H4 (cell line): ENCODE measurements around the gene ETAA1. TPM values are rescaled to one million over a fixed set of nuclear protein-coding genes. Genes with fewer than 3 reads are reported as not detected.

ENCODE experiments used
- DNase-seq: peaks from one replicate; pipeline ENCODE4 v3.0.0-alpha.2; 2015; ENCODE audit warnings: low spot score
- total RNA-seq: library from RNA; depleted of rRNA; stranded (reverse); fragments of >200 nt; shearing (Covaris generic); gene quantifications from 2 replicates; pipeline ENCODE4 v1.2.3, GENCODE V29; 2014; rRNA removed

Gene ETAA1
- 9.9 and 13.0 TPM in 2 replicates for total RNA-seq

DNA sequence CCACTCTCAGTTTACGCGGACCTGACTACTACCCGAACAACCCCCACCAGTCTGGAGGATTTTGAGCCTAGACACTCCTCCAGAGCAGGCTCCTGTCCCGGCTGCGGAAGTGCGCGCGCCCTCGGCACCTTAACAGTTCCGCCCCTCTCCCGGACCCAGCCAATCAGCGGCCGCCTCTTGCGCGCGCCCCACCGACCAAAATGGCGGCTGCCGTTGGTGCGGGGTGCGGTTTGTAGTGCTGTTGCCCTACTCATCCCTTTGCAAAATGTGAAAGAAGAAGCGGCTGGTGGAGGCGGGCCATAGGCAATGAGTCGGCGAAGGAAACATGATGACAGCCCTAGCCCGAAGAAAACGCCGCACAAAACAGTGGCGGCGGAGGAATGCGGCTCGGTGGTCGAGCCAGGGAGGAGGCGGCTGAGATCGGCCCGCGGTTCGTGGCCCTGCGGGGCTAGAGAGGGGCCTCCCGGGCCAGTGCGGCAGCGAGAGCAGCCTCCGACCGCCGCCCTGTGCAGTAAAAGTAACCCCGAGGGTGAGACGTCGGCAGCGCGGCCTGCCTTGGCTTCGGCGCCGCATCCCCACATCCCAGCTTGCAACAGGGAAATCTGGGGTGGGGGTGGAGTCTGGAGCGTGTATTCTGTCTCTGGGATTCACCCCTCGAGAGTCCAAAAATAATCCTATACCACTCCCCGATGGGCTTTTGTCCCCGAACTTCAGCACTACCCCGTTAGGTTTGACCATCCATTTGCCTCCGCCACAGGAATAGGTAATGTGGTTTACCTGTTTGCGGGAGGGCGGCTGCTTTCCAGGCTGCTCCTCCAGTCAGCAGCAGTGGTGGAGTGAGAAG, at the start of gene ETAA1:
Gene ETAA1, plus strand, starts transcription at position 191 of the 844 bp plus-strand sequence. Its CDS starts 116 bp downstream, at position 307.
- DNase-seq, result peak; percentile 84

DNA sequence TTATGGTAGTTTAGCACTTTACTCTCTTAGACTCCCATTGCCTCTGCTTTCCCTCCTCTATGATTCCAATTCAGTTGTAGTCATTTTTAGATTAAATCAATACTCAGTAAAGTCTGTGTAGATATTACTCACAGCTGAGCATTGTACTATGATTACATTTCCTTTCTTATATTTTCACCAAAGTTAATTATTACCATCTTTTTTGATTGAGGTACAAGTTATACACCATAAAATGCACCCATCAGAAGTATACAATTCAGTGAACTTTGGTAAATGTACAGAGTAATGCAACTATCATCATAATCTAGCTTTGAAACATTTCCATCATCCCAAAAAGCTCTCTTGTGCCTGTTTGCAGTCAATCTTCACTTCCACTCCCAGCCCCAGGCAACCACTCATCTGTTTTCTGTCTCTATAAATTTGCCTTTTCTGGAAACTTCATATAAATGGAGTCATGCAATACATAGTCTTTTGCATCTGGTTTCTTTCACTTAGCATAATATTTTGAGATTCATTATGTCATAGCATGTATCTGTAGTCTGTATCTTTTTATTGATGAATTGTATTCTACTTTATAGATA, 30.2 kb upstream of the ETAA1 start:
- DNase-seq, result no peak

DNA sequence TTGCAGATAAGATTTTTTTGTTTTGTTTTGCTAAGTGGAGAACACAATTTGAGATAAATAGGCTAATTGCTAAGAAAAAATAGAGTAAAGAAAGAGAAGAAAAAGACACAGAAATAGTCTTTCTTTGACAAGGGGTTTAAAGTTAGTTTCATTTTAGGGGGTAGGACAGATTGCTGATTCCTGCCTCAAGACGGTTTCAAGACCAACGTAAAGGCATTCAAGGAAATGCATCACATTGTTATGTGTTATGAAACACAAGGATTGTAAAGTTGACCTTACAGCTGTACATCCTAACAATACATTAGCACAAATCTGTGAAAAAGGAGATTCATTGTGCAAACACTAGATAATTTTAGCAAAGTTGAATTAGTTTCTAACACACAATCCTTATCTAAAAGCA, 22.7 kb upstream of the ETAA1 start:
- DNase-seq, result no peak

DNA sequence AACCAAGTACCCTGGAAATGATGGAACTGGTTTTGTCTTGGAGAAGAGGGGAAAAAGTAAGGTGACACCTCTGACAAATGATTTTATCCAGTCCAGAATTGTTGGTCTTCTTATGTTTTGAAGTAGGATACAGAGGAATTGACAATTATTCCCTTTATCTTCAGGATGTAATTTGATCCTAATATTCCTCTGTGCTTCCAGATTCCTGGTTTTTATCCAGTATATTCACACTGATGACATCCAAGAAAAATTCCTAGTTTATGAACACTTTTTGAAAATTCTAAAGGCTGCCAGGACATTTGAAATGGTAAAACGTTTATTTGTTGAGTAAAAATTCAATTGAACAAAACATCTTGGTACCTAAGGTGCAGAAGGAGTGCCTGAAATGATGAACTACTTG, 22.2 kb upstream of the ETAA1 start:
- DNase-seq, result no peak

DNA sequence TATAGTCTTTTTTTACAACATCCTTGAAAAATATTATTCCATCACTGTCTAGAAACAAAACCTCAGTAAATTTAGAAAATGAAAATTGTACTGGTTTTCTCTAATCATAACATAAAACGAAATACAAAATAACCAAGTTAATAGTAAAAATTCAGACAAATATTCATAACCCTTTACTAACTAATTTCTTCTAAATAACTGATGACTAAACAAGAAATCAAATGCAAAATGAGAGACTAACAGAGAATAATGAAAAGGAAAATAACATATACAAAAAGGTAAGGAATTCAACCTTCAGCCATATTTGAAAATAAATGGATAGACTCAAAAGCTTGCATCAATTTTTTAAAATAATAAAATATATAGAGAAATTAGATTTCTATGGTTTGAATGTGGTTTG, 18.6 kb upstream of the ETAA1 start:
- DNase-seq, result no peak

DNA sequence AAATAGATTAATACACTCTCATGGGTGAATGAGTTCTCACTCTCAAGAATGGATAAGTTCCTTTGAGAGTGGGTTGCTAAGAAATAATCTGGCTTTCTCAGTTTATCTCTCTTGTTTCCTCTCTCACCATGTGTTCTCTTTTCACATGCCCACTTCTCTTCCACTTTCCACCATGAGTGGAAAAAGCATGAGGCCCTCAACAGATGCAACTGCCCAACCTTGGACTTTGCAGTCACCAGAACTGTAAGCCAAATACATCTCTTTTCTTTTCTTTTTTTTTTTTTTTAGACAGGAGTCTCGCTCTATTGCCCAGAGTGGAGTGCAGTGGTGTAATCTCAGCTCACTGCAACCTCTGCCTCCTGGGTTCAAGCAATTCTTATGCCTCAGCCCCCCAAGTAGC, 18.1 kb upstream of the ETAA1 start:
- no peak for DNase-seq

DNA sequence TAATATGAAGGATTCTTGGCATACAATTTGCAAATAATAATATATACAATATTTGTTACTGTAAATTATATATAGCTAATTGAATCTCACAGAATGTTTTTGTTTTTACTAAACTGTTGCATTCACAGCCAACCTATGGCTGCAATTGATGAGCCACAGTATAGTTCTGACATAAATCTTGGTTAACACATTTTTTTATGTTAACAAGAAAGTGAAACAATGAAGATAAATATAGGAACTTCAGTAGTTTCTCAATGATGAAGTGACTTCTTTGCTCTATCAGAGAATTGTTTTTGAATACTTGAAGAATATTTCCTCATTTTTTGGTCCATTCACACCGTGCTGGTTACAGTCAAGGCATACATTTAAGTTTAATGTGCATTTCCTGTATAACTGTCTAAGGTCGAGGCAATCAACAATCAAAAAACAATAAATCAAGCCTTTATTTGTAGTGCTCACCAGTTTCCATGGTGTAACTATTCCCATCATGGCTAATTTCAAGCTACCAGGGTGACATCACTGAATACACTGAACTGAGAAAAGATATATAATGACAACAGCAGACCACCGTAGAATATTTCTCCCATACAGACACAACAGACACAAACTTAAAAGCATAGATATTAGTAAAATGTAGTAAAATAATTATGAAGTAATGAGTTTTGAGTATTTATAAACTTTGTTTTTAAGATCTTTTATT, 12.9 kb upstream of the ETAA1 start:
- no peak for DNase-seq

DNA sequence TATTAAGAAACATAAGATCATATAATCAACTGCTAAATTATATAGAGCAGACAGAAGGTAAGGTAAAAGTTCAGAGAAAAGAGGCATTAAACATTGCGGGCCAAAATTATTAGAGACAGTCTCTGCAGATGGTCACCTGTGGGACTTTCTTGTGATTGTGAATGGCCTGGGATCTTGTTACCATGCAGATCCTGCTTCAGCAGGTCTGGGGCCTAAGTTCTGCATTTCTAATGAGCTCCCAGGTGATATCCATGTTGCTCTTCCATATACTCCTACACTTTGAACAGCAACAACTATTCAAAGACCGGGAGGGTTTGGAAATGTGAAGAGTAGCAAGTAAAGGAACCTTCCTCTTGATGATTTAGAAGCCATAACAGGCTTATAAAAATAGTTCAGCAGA, 8.5 kb upstream of the ETAA1 start:
- no peak for DNase-seq

DNA sequence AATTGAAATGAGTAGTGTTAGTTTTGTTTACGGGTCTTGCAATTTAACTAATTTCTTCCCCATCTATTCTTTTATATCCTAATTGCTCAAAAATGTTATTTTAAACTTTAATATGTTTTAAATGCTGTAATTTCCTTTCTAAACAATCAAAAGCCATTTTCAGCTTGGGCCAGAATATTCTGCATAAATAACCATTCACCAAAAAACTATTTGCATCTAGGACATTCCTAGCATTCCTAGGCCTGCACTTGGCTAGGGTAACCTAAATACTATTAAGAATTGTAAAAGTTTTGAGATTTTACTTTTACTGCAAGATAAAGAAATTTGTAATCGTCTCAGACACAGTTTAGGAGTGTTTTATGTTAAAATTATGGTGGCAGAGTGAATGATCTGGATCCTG, 7.8 kb upstream of the ETAA1 start:
- no peak for DNase-seq

DNA sequence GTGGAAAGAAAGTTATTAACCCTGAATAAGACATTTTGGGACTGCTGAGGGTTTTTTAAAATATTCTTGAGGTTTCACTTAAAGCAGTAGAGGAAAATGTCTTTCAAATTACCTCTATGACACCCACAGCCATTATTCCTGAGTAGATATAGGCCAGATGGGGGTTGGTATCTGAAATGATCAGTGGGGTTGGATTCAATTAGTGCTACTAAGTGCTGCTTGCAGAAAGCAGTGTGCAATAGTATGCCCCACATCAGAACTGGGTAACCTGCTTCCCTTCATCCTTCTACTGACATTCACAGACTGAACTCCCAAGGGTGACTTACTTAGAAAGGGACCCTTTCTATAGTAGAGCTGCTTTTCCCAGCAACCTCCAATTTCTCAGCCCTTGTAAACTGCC, 7.3 kb upstream of the ETAA1 start:
- no peak for DNase-seq

DNA sequence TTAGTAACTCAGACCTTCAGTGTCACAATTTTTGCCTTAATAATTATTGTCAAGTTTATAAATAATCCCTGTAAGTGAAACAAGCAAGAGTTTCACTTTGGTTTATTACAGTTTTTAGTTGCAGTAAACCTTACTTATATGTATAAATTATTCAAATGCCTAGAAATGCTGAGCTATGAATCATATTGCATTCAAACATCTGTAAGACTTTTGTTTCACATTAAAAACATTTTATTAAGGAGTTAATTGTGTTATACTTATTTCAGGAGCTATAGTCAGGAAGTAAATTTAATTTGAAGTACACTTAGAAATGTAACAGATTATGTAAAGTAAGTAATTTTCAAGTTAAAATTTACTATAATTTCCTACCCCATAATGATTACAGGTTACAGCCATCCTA, 3.9 kb upstream of the ETAA1 start:
- no peak for DNase-seq

DNA sequence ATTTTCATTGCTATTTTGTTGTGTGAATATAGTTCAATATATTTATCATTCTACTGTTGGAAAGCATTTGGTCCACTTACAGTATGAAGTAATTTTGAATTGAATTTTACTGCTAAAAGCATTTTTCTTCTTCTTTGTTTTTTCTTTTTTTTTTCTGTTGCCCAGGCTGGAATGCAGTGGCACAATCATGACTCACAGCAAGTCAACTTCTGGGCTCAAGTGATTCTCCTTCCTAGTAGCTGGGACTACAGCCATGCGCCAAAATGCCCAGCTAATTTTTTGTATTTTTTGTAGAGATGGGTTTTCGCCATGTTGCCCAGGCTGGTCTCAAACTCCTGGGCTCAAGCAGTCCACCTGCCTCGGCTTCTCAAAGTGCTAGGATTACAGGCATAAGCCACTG, 2.4 kb upstream of the ETAA1 start:
- peak; percentile 37 for DNase-seq

DNA sequence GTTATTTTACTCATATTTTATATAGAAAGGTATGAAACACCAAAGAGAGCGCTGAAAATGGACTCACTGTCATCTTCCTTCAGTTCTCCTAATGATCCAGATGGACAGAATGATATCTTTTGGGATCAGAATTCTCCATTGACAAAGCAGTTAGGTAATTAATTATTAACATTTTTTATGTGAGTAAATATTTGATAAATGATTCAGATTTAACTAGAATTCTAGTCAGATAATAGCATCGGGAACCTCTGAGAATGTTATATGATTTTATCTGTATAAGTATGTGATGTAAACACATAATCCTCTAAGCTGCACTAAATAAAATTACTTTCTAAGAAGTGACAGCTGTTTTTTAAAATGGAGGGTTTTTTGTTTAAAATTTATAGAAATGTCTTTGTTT, 2.0 kb downstream of the ETAA1 start:
- no peak for DNase-seq

DNA sequence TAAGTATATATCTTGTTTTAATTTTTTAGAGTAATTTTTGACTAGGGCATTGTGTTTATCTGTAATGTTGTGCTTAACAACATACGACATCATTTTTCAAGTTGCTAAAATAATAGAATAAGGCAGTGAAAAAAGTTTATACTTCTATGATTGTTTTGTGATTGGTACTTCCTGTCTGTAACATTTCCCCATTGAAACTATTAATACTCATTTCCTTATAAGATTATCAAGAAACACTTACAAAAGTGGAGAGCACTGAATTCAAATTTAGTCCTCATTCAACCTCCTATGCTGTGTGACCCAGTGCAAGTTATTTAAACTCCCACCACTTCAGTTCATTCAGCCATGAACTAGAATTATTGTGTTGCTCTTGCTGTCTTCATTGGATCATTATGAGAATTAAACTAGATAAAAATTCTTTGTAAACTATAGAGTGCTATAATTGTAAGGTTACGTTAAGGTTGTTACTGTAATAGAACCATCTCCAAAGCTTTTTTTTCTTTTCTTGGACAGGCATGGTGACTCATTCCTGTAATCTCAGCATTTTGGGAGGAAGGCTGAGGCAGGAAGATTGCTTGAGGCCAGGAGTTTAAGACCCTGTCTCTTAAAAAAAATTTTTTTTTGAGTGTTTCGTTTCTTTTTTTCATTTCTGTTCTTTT, 2.8 kb downstream of the ETAA1 start:
- DNase-seq, result peak; percentile 21

DNA sequence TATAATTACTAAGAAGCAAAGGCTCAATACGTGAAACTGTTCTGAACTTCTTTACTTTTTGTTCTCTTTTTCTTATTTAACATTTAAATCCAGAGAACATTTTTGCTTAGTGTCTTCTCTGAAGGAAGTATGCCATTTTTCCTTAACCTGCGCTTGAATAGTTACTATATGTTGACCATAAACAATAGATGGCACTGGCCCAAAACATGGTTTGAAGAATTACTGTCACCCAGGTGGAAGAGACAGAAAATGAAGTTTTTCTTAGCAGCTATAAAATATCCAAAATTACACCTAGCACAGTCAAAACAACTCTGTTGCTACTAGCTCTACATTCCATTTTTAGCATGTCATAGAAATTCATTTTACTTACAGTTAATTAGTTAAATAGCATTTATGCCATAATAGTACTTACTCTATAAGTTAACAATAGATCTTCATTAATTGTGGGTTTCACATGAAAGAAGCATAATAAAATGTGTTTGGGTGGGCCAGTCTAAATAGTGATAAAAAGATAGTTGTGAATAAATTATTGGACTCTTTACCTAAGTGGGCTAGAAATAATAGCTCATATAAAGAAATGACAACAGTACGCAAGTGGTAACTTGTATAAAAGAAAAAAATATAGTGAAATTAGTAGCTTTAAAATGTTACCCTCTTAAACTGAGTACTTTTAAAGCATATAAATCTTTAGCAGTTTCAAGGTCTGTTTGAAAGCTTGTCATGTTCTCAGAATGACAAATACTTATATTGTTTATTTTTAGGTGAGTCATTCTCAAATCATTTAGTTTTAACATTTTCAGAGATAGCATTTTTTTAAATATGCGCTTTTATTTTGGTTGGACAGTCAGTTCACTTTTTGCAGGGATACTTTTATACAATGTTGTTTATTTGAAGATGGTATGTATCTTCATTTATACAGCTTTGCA, 3.7 kb downstream of the ETAA1 start:
- DNase-seq, result no peak

DNA sequence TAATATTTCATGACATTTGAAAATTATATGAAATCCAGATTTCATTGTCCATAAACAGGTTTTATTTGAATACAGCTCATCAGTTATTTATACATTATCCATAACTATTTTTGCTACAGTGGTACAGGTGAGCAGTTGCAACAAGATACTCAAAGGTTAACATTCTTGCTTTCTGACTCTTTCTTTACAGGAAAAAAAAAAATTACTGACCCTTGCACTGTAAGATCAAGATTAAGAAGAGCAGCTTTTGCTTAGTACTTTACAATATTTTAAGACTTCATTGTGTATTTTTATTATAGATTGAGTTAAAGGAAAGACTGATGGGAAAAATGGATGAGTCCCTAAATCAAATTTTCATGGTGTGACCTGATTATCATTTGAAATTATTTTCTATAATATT, 11.2 kb downstream of the ETAA1 start:
- no peak for DNase-seq

DNA sequence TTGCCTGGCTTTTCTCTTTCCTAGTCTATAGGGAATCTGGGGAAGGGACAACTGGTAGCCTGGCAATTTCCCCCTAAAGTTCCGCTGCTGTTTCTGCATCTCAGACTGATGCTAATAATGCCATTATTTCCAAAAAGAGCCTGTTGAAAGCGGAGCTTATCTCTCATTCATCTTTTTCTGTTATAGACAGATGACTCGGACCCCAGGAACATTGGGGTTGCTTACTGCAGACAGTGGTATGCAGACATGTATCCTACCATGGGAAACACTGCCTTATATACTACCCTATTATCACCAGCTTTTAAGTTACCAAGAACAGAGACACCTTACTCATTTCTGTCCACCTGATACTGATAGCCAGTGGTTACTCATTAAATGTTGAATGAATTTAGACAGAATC, 15.3 kb downstream of the ETAA1 start:
- no peak for DNase-seq

DNA sequence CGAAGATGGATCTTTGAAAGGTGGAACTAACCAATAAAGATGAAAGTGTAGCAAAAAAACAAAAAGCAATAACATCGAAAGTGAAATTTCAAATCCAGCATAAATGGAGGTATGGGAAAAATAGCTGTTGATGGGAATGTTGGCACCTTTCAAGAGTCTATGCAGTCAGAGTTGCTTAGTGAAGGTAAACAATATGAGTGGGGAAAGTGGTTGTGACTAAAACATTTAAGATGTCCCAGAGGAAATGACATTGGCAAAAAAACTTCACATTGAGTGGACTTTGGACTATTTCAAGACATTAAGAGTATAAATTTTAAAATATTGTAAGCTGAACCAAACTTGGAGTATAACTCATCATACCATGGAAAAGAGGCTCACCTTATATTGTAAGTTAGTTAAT, 17.7 kb downstream of the ETAA1 start:
- no peak for DNase-seq

DNA sequence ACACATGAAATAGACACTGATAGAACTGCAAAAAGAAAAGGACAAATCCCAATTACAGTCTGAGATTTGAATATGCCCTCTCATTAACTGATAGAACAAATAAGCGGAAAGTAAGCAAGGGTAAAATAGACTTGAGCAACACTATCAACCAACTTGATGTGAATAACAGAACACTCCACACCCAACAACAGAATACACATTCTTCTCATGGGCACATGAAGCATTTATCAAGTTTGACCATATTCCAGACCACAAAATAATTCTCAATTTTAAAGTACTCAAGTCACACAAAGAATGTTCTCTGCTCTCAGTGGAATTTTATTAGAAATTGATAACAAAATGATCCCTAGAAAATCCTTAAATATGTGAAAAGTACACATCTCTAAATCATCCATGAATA, 19.0 kb downstream of the ETAA1 start:
- DNase-seq, result no peak

DNA sequence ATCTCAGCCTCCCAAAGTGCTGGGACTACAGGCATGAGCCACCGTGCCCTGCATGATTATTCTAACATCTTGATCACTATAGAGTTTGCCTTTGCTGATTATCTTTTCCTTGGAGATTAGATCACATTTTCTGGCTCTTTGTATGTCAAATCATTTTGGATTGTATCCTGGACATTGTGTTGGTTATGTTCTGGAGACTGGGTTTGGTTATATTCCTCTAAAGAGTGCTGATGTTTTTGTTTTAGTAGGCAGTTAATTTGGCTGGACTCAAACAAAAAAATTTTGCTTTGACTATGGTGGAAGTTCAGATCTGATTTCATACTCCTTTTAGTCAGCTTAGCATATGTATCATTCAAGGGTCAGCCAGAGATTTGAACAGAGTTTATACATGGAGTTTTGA, 26.4 kb downstream of the ETAA1 start:
- no peak for DNase-seq

DNA sequence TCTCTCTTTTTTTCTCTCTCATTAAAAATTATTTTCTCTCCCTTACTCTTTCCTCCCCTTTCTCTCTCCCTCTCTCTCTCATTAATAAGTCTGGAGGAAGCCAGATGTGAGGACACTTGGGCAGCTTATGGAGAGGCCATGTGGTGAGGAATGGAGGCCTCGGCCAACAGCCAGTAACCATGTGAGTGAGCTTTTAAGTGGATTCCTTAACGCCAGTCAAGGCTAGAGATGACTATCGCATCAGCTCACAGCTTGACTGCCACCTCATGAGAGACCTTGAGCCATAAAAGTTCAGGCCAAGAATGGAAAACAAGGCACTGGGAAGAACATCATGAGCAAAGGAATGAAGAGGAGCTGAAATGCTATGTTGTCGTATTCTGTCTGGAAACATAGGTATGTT, 39.1 kb downstream of the ETAA1 start:
- no peak for DNase-seq
